Calu3 (cell line): ENCODE data around the gene TCP11L2. TPM values are rescaled to one million over a fixed set of nuclear protein-coding genes. Genes with fewer than 3 reads are reported as not detected.

Experiments
- BruUV-seq: library from RNA; stranded (reverse); fragments of 400-500 nt; replicated peaks from 2 replicates; lab custom pipeline; 2021; lab: Mats Ljungman, UMichigan
- CTCF ChIA-PET: fragments of 300-600 bp; sonication (Branson Sonifier 250); formaldehyde crosslinking; loops from one replicate; lab custom pipeline; 2022; ENCODE audit warnings: antibody characterized with exemption; lab: Charles Lee
- DNase-seq: peaks from one replicate; pipeline ENCODE4 v3.0.0; 2022
- H3K27ac Mint-ChIP-seq: one replicate; pipeline ENCODE4 v1.8.0; 2022; ENCODE audit warnings: mixed read lengths; ENCODE audit not compliant: unreplicated experiment
- H3K27me3 Mint-ChIP-seq: one replicate; pipeline ENCODE4 v1.8.0; 2022; ENCODE audit warnings: mixed read lengths; ENCODE audit not compliant: unreplicated experiment
- H3K36me3 Mint-ChIP-seq: one replicate; pipeline ENCODE4 v1.8.0; 2022; ENCODE audit warnings: mild to moderate bottlenecking, moderate library complexity, mixed read lengths; ENCODE audit not compliant: insufficient read depth, unreplicated experiment
- H3K4me1 Mint-ChIP-seq: one replicate; pipeline ENCODE4 v1.8.0; 2022; ENCODE audit warnings: mild to moderate bottlenecking, low read depth, mixed read lengths; ENCODE audit not compliant: unreplicated experiment
- H3K4me3 Mint-ChIP-seq: one replicate; pipeline ENCODE4 v1.8.0; 2022; ENCODE audit warnings: mild to moderate bottlenecking, low read depth, moderate library complexity, mixed read lengths; ENCODE audit not compliant: unreplicated experiment
- H3K9me3 Mint-ChIP-seq: one replicate; pipeline ENCODE4 v1.8.0; 2022; ENCODE audit warnings: low read depth, mixed read lengths; ENCODE audit not compliant: unreplicated experiment
- intact Hi-C: fragments of 100-400 bp; cut with micrococcal nuclease; formaldehyde crosslinking; loops from one replicate; pipeline ENCODE4 v1.10.0; 2022; ENCODE audit not compliant: unreplicated experiment
- total RNA-seq: library from RNA; stranded (reverse); gene quantifications from 2 replicates; pipeline ENCODE4 v1.2.3, GENCODE V29; 2022
- TF ChIP-seq, protein P1 (sequence below): fragments of 200-600 bp; IDR thresholded peaks from one replicate; pipeline ENCODE4 v1.8.0; 2022; ENCODE audit warnings: antibody characterized with exemption; ENCODE audit not compliant: unreplicated experiment

TCP11L2 gene
- total RNA-seq, 1 experiment from 2014 or later = 37.7 TPM

DNA sequence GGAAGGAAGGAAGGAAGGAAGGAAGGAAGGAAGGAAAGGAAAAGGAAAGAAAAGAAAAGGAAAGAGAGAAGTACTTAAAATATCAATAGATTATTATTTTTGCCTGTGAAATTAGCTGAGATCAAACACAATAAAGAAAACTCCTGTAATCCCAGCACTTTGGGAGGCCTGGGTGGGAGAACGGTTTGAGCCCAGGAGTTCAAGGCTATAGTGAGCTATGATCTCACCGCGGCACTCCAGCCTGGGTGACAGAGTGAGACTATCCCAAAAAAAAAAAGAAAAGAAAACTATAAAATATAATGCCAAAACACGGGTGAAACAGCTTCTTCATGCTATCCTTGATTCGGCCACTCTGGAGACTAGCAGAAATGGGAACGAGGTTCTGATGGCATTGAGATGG, 28.5 kb upstream of the TCP11L2 start:
- BruUV-seq = no TSS peak
- no peaks in the 10 kb centered on the region for H3K27me3 Mint-ChIP-seq
- no peaks in the 10 kb centered on the region for H3K36me3 Mint-ChIP-seq
- TF ChIP-seq, protein P1, sequence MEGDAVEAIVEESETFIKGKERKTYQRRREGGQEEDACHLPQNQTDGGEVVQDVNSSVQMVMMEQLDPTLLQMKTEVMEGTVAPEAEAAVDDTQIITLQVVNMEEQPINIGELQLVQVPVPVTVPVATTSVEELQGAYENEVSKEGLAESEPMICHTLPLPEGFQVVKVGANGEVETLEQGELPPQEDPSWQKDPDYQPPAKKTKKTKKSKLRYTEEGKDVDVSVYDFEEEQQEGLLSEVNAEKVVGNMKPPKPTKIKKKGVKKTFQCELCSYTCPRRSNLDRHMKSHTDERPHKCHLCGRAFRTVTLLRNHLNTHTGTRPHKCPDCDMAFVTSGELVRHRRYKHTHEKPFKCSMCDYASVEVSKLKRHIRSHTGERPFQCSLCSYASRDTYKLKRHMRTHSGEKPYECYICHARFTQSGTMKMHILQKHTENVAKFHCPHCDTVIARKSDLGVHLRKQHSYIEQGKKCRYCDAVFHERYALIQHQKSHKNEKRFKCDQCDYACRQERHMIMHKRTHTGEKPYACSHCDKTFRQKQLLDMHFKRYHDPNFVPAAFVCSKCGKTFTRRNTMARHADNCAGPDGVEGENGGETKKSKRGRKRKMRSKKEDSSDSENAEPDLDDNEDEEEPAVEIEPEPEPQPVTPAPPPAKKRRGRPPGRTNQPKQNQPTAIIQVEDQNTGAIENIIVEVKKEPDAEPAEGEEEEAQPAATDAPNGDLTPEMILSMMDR = no peak
- CTCF ChIA-PET = no interaction called here
- DNase-seq = no peak
- peaks cover 29% of the 10 kb centered on the region for H3K4me1 Mint-ChIP-seq
- no peaks in the 10 kb centered on the region for H3K9me3 Mint-ChIP-seq
- no peak overlapping the region for H3K4me3 Mint-ChIP-seq
- intact Hi-C loops = no loop called here
- H3K27ac Mint-ChIP-seq = no peak overlapping the region

DNA sequence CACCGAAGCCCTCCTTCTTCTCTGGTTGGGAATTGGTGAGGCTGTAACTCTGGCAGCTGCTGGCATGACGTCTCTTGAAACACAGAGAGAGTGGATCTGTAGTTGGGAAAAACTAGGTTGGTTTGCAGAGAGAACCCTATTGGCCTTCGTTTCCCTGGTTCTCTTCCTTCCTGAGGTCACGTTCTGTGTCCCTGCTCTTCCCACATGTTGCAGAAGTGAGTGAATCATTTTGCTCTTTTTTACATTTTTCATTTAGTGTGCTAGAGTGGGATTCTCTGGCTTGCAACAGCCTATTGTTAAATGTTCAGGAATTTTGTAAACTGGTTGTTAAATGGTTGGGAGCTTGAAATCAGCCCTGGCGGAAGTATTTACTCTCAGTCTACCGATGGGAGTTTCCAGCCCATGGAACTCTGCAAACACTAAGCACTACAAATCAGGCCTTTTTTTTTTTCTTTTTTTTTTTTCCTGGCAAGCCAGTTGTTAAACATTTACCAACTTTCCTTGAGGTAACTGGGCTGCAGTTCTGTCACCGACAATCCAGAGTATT, 27.9 kb upstream of the TCP11L2 start:
- Mint-ChIP-seq H3K27me3 (no peaks in the 10 kb centered on the region), H3K9me3 (no peaks in the 10 kb centered on the region), H3K27ac (peak overlapping the region; percentile 27), H3K4me3 (peak overlapping the region; percentile 13), H3K36me3 (no peaks in the 10 kb centered on the region), H3K4me1 (peaks cover 29% of the 10 kb centered on the region)
- intact Hi-C loops = no loop called here
- no peak for DNase-seq
- TF ChIP-seq, protein P1 = no peak
- no TSS peak for BruUV-seq
- CTCF ChIA-PET = interaction anchor here (1.0 to 1.4 kb wide), 2 partner anchors 49 to 526 kb away, joined by 3 to 4 read pairs; no protein-coding TSS in a partner anchor

DNA sequence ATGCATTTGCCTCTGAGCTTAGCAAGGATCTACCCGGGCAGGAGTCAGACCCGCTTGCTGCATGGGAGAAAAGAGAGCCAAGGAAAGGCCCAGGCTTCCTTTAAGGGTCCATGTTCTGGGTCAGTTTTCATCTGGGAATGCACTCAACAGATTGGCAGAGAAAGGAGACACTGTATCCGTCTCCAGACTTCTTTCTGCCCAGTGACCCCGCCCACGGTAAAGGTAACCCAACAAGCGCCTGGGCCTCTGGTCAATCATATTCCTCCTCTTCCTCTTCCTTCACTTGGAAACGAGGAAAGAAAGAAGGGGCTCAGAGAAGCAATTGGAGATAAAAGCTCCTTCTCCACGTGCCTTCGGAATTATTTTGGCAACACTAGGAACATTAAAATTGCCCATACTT, 27.1 kb upstream of the TCP11L2 start:
- no TSS peak for BruUV-seq
- H3K9me3 Mint-ChIP-seq = no peaks in the 10 kb centered on the region
- H3K27ac Mint-ChIP-seq = no peak overlapping the region
- no peak overlapping the region for H3K4me3 Mint-ChIP-seq
- no peaks in the 10 kb centered on the region for H3K36me3 Mint-ChIP-seq
- intact Hi-C loops = no loop called here
- peaks cover 29% of the 10 kb centered on the region for H3K4me1 Mint-ChIP-seq
- TF ChIP-seq, protein P1 = no peak
- DNase-seq = no peak
- no peaks in the 10 kb centered on the region for H3K27me3 Mint-ChIP-seq
- CTCF ChIA-PET = interaction anchor here (1.0 to 1.4 kb wide), 2 partner anchors 50 to 525 kb away, joined by 3 to 4 read pairs; no protein-coding TSS in a partner anchor

DNA sequence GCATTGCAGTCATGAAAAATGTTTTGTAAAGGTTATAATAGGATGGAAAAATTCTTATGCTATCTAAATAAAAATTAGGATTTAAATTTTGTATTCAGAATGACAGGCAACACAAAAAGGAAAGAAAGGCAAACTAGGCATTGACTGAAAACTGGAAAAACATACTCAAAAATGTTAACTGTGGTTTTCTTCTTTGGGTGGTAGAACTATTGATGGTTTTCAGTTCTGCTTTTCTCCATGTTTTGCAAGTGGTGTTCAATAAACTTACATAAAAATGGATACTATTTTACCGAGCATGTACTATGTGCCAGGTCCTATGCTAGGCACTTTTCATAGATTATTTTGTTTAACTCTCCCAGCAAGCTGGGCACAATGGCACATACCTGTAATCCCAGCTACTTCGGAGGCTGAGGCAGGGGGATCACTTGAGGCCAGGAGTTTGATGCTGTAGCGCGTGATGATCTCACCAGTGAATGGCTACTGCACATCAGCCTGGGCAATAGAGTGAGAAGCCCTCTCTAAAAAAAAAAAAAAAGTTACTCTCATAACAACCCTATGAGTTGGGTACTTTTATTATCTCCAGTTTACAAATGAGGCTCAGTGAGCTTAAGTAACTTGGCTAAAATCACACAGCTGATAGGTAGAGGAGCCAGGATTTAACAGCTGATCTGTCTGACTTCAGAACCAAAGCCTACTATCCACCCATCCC, 26.3 kb upstream of the TCP11L2 start:
- no peak for DNase-seq
- H3K27me3 Mint-ChIP-seq = no peaks in the 10 kb centered on the region
- no peaks in the 10 kb centered on the region for H3K36me3 Mint-ChIP-seq
- BruUV-seq = no TSS peak
- no peak overlapping the region for H3K27ac Mint-ChIP-seq
- H3K9me3 Mint-ChIP-seq = no peaks in the 10 kb centered on the region
- H3K4me3 Mint-ChIP-seq = no peak overlapping the region
- intact Hi-C loops = no loop called here
- peaks cover 31% of the 10 kb centered on the region for H3K4me1 Mint-ChIP-seq
- TF ChIP-seq, protein P1 = no peak
- CTCF ChIA-PET = no interaction called here
